Sciatic nerve (tissue), 2 donors: Measurements from ENCODE around the gene CYP11A1. TPM values are rescaled to one million over a fixed set of nuclear protein-coding genes. Genes with fewer than 3 reads are reported as not detected.

ENCODE experiments used
- ATAC-seq: fragments of 200-7000 bp; cut with Tn5 transposase; one replicate; pipeline ENCODE4 v1.9.1; 2020; ENCODE audit warnings: mild to moderate bottlenecking, moderate library complexity
- DNase-seq: peaks from one replicate; pipeline ENCODE4 v3.0.0-alpha.2; 2020; ENCODE audit warnings: low spot score
- intact Hi-C: fragments of 100-400 bp; cut with DNase I; formaldehyde crosslinking; loops from one replicate; pipeline ENCODE4 v1.14.2; 2022
- total RNA-seq: library from RNA; stranded (reverse); fragmentation: NEBNext Ultra II Directional; extraction: Animal tissue kit (Norgen Biotek cat#: 25700); gene quantifications from one replicate; pipeline ENCODE4 v1.2.1, GENCODE V29; 2021
- donor health status: DM: no; HTN: no; CAD: no.
- donor health status: DM: no; HTN: no; CAD: no.

Gene CYP11A1
- 4.3 TPM for total RNA-seq

DNA sequence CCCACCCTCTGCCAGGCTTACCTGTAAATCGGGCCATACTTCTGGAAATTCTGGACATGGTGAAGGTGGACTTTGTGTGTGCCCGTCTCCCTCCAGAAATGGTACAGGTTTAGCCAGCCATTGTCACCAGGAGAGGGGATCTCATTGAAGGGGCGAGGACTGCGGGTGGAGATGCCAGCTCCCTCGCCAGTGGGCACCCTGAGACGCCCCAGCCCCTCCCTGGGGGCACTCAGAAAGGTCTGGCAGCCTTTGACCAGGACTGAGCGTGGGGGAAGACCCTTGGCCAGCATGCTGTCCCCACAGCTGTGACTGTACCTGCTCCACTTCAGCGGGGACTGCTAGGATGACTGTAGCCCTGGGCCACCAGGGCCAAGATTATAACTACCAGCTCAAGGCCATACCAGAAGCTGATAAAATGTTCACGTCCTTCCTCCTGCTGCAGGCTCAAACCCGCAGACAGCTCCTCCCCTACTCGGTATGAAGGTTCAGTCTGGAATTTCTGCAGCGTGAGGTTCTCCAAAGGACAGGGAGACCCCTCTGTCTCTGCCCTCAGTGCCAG is at the start of gene CYP11A1:
Gene CYP11A1, minus strand, starts transcription at position 351 of the 559 bp plus-strand sequence. Its CDS starts 61 bp downstream, at position 290.
- intact Hi-C loops, result no loop called here
- ATAC-seq (no peak), DNase-seq (peak; percentile 48)

DNA sequence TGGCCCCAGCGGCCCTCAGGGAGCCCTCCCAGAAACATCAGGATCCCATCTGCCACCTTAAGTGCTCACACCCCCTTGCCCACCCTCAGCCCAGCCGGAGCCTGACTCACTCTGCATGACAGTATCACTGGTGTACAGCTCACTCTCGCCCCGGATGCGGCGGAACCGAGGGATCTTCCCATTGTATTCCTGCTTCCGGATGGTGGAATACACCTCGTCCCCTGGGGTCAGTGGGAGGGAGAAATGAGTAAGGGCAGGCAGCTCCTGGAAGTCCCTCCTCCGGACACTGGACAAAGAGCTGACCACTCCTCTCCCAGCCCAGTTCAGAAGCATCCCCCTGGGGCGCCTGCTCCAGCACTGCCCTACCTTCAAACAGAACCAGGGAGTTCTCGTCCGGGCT is 49.8 kb upstream of the CYP11A1 start:
- ATAC-seq (peak; percentile 71), DNase-seq (no peak)
- intact Hi-C loops, result no loop called here

DNA sequence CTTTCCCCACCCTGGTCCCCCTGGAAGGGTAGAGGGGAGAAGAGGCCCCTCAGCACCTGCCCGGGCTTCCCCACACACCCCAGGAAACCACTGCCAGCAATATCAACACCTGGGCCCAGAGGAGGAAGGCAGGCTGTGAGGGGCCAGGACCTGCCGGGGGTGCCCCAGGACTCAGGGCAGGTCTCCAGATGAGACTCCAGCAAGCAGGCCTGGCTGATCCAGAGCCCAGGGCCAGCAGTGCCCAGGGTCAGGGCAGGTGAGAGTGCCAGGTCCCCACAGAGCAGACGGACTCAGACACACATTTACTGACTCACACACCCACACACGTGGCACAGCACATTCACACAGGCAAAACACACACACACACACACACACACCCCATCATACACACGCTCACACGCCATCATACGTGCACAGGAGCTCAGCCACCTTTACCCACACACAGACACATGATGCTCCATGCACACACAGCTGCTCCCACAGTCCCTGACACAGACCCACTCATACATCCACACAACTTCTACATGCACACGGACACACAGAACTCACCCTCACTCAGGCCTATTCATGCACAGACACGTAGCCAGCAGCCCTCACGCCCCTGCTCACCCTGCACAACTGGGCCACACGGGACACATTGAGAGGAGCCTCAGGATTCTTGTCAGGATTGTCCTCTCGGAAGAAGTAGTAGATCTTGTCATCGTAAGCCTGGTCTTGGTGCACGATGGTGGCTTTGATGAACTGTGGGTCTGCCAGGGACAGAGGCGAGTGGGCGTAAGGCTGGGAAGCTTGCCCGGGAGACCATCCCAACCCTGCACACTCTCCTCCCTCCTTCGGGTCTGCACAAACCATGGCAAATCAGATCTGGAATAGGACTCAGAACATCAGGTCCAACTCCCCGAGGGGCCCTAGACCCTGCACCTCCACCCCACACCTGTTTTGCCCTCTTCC is 48.8 kb upstream of the CYP11A1 start:
- intact Hi-C loops, result no loop called here
- ATAC-seq (no peak), DNase-seq (no peak)

DNA sequence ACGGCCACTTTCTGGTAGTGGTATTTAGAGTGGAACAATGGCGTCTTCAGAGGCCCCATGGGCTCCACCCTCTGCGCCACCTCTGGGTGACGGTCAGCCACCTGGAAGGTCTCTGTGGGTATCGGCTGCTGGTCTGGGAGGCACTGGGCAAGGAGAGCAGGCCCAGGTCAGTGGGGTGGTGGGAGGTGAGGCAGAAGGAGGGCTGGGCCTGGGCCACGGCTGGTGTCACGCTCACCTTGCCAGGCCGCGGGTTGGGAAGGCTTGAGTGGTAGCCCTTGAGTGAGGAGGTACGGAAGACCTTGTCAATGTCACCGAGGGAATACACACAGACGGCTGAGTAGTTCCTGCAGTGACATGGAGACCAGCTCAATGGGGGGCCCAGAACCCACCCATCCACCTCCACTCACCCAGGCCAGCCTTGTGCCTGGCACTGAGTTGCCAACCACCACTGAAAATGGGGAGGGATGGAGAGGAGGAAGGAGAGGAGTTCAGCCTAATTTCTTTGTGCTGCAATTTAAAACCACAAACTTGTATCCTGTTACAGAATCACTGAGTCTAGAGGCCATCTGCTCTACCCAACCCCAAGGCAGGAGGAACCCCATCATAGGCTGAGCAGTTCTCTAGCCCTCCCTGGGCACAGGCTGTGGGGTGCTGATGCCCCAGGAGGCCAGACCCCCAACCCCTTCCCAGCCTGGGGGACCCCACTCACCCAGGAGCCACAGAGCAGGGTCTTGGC is 47.3 kb upstream of the CYP11A1 start:
- no peak for ATAC-seq
- no peak for DNase-seq
- intact Hi-C loops, result no loop called here

DNA sequence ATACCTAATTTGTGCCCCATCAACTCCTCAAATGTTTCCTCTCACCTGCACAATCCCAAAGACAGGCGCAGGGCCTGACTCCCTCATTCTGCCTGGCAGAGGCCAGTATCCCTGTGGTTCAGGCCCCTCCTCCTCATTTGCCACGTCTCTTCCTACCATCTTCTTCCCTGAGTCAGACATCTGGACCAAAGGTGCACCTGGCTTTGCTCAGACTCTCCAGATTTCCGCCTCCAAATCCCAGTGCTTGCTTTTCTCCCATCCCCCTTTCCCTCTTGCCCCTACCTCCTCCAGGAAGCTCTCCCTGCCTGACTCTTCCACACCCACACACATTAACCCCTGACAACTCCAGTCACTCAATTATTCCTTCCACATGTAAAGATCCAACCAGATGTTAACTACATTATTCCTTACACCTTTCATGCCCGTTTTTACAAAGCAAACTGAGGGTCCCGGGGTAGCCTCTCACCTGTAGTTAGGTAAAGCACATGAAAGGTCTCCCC is 46.7 kb upstream of the CYP11A1 start:
- intact Hi-C loops, result no loop called here
- DNase-seq, result no peak

DNA sequence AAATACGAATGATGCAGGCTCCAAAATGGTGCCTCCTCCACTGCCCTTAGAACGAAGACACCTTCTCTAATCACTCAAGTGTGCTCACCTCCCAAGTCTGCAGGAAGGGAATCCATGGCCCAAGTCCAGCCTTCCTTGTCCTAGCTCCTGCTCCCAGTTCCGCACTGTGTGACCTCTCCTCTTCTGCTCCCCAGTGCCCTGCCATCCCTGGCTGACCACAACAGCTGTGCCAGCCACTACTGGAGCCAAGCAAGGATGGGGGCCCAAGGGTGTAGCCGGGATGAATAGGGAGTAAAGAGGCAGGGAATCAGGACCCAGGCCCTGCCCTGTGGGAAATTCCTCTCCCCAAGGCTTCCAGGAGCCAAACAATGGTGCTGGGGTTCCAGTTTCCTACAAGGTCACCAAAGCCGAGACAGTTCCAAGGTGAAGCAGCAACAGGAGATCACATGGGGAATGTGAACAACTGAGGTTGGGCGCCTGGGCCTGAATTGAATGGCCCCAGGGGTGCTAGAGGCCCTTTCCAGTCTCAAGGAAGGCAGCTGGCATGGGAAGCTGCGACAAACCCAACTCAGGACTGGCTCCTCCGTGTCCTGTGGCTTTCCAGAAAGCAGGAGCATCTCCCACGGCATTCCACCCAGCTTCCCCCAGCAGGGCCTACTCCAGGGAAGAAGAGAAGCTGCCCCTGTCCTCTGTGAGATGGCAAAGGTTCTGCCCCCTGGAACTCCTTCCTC is 46.1 kb upstream of the CYP11A1 start:
- intact Hi-C loops, result no loop called here
- DNase-seq (no peak), ATAC-seq (no peak)

More for the DNA sequence above, 46.7 kb upstream of the CYP11A1 start:
- ATAC-seq, result no peak

DNA sequence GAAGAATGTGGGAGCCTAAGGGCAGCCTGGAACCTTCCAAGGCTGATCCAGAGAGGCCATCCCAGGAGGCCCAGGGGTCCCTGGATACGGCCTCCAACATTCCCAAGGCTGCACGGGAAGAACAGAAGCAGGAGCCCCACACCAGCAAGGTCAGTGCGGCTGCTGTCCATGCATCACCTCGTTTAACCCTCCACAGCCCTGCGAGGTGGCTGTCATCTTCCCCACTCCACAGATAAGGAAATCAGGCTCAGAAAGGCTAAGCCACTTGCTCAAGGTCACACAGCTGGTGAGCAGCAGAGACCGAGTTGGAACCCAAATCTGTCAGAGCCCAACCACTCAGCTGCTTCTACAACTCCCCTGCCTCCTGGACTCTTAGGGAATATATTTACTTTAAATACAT is 44.7 kb upstream of the CYP11A1 start:
- DNase-seq, result no peak
- no peak for ATAC-seq
- intact Hi-C loops, result no loop called here

DNA sequence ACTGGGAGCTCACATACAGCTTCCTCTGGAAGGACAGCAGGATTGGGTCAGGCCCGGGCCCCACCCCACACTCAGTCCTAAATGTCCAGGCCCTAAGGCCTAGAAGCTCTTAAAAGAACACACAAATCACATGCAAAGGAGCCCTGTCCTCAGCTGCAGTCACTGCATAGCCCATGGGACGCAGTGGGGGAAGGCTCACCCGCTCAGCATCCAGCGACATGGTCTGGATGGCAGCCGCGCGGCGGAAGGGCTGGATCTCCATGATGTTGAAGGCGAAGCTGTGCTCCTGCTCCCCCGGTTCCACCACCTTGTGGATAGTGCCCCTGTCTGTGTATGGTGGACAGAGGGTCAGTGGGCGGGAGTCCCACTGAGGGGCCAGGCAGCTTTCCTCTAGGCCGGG is 44.2 kb upstream of the CYP11A1 start:
- intact Hi-C loops, result no loop called here
- DNase-seq (no peak), ATAC-seq (no peak)

DNA sequence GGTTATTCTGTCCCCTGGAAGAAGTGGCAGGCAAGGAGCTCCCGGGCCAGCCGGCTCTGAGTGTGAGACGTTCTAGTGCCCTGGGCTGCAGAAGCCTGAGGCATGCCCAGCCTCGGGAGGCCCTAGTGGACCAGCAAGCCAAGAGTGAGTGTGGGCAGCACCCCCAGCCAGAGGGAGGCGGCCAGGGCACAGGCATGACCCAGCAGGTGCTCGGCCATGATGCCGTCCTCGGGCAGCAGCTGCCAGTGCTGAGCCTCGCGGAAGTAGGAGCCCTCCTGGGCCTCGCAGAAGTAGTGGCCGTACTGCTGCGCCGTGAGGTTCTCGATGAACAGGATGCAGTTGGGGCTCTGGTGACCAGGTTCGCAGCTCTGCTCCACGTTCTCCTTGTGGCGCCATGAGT is 43.1 kb upstream of the CYP11A1 start:
- intact Hi-C loops, result no loop called here
- ATAC-seq, result no peak

DNA sequence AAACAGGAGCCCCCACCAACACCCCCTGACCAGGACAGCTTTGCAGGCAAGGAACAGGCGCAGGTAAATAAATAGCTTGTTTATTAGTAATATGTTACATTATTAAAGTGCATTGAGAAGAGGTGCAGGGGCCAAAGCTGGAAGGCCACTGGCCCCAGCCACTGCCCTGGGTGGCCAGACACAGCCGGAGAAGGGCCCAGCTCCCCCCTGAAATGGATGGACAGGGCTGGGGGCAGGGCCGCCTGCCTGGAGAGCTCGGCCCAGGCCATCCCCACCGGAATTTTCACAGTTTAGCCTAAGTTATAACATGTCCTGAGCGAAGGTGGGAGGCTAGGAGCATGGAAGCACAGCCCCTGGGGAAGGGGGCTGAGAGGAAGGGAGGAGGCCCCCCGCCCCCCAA is 41.8 kb upstream of the CYP11A1 start:
- intact Hi-C loops, result no loop called here
- ATAC-seq (no peak), DNase-seq (no peak)

More for the DNA sequence above, 43.1 kb upstream of the CYP11A1 start:
- DNase-seq, result no peak

DNA sequence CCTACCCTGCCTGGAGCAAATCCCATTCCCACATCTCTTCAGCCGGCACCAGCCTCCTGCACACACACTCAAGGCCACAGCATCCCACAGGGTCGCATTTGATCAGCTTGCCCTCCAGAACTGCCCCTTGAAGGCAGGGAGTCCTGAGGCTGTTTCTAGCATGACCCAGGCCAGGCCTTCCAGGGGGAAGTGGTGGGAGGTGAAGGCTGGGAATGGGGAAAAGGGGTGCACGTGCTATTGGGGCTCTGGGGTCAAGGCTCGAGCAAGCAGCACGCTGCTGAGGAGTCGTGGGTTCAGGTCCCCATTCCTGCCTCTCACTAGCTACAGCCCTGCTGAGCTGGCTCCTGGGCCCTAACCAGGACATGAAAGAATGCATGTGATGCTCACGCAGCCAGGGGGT is 41.4 kb upstream of the CYP11A1 start:
- DNase-seq (no peak), ATAC-seq (no peak)
- intact Hi-C loops, result no loop called here

DNA sequence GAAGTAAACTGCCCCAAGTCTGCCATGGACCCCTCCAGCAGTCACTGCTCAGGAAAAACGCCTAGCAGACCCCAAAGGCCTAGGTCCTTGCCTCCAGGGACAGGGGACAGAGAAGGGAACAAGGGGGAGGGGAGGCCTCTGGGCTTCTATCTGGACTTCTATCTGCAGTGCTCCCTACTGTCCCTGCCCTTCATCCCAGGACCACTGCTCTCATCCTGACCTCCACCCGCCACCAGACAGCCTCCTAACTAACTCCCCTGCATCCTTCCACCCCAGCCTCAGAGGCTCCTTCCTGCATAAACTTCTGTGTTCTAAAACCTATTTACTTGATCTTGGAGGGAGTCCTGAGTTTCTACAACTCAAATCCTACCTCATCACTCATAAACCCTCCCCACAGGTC is 40.9 kb upstream of the CYP11A1 start:
- DNase-seq, result no peak
- intact Hi-C loops, result no loop called here

DNA sequence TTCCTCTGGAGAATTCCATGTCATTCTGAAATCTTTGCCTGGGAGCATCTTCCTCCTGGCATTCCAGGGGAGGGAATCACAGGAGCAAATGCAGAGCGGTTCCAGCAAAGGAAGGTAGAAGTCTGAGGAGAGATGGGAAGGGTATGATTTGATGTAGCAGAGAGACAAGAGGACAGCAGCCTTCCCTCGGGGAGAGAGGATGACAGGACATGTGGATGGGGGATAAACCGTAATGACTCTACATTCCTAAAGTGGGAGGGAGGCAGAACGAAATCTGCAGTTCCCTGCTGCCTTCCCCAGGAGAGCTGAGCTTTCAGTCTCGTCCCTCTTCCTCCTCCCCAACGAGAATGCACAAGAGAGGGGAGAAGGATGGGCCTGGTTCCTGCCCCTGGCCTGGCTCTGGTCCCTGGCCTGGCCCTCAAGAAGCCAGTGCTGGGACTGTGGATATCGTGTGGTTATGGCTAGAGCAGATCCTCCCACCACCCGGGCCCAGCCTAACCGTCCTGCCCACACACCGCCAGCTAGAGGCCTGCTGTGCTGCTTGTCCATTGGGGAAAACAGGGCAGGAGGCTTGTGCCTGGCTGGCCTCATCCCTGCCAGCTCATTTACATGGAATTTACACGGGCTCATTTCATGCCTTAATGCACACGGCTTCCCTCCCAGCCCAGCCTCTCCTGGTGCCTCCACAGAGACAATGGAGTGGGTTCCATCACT is 39.7 kb upstream of the CYP11A1 start:
- DNase-seq (no peak), ATAC-seq (peak; percentile 63)
- intact Hi-C loops, result no loop called here

More for the DNA sequence above, 40.9 kb upstream of the CYP11A1 start:
- no peak for ATAC-seq

DNA sequence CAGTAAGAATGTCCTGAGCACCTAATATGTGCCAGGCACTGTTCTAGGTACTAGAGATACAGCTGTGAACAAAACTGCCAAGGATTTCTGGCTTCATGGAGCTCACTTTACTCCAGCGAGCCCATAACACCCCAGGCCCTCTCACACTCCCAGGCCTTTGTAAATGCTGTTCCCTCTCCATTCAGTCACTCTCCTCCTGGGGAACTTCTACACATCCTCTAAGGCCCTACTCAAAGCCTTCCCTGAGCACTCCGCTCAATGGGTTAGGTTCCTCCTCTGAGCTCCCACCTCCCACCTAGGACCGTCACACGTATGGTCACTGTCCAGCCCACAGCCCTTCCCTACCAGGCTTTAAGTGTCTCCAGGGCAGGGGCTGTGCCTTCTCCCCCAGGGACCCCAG is 39.1 kb upstream of the CYP11A1 start:
- ATAC-seq (no peak), DNase-seq (no peak)
- intact Hi-C loops, result no loop called here

DNA sequence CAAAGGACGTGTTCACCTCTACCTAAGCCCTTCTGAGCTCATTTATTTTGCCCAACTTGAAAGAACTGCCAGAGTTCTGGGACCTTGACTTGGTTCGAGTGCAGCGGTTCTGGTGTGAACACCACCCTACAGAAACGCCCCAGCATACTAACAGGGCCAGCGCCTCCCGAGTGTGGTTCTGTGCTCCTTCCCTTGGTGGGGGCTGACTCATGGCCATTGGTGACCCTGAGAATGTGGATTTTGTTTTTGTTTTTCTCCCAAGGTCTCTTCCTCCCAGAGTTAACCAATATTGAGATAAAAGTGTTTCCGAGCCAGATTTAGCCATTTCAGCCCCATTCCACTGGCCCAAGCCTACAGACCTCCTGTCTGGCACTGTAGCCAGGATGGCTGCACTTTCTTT is 38.4 kb upstream of the CYP11A1 start:
- ATAC-seq, result no peak

DNA sequence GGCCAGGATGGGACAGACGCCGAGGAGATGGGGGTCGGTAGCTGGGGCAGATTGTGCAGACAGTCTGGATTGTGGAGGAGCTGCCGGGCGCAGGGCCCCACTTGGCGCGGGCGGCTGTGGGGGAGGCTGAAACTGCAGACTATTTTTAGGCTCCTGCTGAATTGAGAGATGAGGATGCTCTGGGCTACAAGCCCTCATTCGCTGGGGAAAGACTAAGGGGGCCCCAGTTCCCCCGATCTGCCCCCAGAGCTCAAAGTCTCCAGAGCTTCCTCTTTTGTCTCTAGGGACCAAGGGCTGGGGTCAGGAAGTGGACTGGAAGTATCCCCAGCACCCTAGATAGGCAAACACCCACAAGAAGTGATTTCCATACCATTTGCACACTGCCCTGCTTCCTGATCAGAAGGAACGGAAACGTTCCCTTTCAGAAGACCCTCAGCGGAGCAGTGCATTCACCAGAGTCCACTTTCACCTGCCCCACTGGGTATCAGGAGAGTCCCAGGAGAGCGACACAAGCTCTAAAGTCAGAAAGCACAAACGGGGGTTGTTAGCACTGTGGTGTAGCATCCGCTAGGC is 36.6 kb upstream of the CYP11A1 start:
- DNase-seq, result no peak
- no peak for ATAC-seq
- intact Hi-C loops, result no loop called here

More for the DNA sequence above, 38.4 kb upstream of the CYP11A1 start:
- intact Hi-C loops, result no loop called here
- no peak for DNase-seq

DNA sequence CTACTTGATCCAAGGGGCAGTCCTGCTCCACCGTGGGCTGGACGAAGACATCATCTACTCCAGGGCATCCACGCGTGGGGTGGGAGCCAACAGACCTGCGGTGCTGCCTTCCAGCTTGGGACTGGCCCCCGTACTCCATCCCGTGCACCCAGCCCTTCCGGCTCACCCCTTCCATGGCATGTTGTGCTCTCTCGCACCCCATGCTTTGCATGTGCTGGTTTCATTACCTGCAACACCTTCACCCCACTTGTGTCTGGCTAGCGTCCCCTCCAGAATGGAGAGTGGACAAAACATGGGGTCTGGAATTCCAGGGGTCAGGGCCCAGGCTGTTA is 36.1 kb upstream of the CYP11A1 start:
- intact Hi-C loops, result no loop called here
- DNase-seq (no peak), ATAC-seq (peak; percentile 19)

DNA sequence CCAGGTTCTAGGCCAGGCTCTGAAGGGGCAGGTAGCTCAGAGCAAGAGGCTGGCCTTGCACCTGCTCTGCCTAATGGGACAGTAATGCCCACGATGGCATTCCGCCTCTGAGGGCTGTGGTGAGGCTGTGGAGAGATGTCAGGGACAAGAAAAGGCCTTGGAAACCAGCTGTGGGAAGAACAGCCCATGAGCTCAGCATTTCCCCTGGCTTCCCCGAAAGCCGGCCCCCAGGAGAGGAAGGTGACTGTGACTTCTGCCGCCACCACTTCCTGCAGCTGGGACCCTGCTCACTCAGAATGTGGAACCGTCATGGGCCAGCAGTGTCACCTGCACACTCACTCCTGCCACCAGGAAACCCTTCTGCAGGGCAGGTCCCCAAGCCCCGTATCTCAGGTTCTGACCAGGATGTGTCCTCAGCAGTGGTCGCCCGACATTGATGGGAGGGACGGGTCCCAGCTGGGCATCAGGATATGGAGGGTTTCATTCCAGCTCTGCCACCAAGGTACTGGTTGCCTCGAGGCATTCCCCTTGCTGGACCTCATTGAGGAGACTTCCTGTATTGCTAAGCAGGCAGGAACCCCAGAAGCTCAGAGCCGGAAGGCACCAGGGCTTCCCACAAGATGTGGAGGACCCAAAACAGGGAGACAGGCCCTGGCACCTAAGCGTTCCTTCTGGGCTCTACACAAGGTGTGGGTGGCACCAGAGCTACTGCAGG is 35.6 kb upstream of the CYP11A1 start:
- DNase-seq, result no peak
- no peak for ATAC-seq
- intact Hi-C loops, result no loop called here
